Activated CD4-positive, alpha-beta T cell treated with anti-CD3 and anti-CD28 coated beads, Interleukin-2, amount 50 U/mL, for 16 hours (primary cell): ENCODE measurements around the gene NHEJ1.

Source experiments
- DNase-seq: peaks from one replicate; pipeline ENCODE4 v3.0.0-alpha.2; 2020

The NHEJ1 gene

DNA sequence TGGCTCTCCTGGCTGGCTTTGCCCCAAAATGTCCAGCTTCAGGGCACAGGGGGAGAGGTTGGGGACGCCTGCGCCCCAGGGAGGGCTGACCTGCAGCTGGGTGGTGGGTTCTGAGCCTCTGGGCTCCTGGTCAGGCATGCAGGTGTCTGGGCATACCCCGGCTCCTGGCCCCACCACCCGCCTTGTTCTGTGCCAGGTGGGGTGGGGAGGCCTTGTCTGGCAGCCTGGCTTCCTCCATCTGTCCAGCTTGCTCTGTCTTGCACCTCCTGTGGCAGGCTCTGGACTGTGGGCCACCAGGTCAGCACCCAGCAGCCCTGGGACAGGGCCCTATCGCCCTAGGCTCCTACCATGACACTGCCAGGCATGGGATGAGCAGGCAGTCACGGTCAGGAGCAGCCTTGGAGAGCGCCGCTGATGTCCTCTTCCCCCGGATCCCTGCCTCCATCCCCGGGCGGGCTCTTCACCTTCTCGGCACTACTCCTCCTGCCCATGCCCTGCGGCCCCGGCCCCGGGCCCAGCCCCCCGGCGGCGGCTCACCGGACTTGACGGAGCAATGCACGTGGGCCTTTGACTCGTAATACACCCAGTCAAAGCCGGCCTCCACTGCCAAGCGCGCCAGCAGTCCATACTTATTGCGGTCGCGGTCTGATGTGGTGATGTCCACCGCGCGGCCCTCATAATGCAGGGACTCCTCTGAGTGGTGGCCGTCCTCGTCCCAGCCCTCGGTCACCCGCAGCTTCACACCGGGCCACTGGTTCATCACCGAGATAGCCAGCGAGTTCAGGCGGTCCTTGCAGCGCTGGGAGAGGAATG lies 103.5 kb downstream of the NHEJ1 start:
- no peak for DNase-seq

DNA sequence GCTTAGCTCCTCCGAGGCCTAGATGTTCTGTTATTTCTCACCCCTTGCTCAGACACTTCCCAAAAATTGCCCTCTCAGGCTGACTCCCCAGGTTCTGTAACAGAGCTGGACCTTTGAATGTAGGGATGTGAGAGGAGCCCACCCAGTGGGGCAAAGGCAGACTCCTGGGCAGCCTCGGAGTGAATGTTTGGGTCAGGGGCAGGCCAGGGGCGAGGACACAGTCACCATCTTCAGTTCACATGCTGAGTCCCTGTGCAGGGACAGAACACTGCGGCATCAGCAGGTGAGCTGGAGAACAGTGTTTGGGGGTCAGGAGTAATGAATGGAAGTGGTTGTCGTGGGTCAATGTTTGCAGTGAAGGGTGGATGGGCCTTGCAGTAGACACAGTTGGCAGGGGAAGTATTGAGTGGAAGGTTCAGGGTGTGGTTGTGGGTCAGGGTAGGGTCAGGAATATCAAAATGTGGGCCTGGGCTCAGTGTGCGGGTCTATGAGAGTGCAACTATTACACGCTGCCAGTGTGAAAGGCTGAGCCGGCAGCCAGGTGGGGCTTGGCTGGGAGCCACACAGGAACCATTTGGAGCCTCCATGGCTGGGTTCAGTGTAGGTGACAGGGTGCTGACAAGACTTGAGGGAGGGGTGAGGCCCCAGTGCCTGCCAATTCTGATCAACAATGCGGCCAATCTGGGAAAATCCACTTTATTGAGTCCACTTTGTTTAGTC lies 104.3 kb downstream of the NHEJ1 start:
- no peak for DNase-seq

DNA sequence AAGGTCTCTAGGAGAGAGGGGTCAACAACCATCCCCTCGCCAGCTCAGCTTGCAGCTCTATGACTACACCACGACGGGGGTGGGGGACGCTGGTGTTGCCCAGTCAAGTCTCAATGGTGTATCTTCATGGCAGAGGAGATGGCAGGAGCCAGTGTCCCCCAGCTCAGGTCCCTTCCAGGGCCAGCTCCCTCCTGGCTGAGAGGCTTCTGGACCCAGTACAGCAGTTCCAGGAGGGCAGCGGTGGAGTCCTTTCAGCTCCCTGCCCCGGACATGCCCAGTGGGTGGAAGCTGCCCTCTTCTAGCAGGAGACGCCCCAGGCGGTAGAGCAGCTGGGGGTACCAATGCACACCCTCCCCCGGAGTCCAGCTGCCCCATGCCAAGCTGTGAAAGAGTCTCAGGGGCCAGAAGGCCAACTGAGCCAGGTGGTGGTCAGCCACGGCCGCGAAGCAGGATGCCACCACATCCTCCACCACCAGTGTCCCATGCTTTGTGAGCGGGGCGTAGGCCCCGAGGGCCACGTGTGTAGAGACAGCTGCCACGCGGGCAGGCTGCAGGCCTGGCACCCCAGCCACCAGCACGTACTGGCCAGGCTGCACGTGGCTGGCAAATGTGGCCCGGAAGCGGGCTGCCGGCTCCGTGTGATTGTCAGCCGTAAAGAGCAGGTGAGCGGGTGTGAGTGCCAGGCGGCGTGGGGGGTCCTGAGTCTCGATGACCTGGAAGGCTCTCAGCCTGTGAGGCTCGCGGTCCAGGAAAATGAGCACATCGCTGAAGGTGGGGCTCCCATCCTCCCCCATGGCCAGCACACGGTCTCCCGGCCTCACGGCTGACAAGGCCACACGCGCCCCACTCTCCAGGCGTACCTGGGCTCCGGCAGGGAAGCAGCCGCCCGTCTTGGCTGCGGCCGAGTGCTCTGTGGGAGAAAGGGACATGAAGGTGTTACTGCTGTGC lies 105.4 kb downstream of the NHEJ1 start:
- DNase-seq = no peak

DNA sequence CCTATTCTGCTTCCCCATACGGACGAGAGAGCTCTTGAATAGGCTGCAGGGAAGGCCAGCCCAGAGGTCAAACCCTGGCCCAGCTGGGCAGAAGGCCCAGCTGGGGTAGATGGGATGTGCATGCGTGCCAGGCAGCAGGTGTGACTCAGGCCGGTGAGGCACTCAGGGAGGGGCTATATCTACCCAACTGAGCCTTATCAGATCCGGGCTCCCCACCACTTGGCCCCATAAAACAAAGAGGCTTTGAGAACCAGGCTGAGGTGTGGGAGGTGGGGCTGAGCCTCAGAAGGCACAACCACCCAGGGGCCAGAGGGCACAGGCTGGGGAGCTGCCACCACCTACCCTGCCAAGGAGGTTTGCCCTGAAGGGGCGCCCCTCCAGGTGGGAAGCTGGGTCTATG lies 111.3 kb downstream of the NHEJ1 start:
- no peak for DNase-seq

GRCh38 chr2:219045937-219046550 lies 114.6 kb downstream of the NHEJ1 start:
- no peak for DNase-seq

- no peak for DNase-seq
Observed at GRCh38 chr2:219042750-219043149, 117.9 kb downstream of the NHEJ1 start.

GRCh38 chr2:219042157-219042556 lies 118.5 kb downstream of the NHEJ1 start:
- no peak for DNase-seq

GRCh38 chr2:219041252-219041651 lies 119.4 kb downstream of the NHEJ1 start, which contains the start of gene CFAP65:
TSS of gene CFAP65 (minus strand) at chr2:219041516. CDS start at chr2:219039048, 2,468 bp downstream.
- DNase-seq = peak; percentile 27

DNA sequence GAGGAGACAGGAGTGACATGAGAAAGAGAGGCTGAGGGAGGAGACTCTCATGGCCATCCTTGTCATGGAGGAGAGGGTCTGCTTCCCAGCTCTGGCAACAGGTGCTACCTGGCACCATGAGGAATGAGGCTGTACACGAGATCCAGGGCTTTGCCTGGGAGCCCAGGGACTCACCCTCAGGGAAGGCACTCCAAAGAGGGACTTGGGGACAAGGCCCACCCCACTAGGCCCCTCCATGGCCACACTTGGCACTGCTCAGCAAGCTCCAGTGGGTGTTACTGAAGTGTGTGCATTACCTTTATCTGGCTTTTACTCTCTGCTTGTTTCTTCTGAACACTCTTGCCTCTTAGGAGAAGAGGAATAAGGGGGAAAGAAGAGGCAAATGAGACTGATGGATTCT lies 122.0 kb downstream of the NHEJ1 start:
- no peak for DNase-seq

GRCh38 chr2:219037783-219038499 lies 122.7 kb downstream of the NHEJ1 start:
- no peak for DNase-seq

GRCh38 chr2:219035942-219036341 lies 124.7 kb downstream of the NHEJ1 start:
- DNase-seq = no peak

DNA sequence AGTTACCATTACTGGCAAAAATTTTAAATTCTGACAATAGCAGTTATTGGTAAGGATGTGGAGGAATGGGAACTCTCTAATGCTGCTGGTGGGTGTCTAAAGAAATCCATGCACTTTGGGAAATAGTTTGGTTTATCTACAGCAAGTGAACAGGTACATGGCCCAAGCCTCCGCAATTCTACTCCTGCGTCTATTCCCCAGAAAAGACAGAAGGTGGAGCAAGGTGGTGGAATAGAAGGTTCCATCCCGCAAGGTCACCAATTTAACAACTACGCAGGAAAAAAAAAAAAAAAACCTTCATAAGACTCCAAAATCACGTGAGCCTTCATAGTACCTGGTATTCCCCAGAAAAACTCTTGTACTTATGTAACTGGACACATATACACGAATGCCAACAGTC lies 125.8 kb downstream of the NHEJ1 start:
- no peak for DNase-seq

- no peak for DNase-seq
Observed at GRCh38 chr2:219032051-219032745, 128.4 kb downstream of the NHEJ1 start.

DNA sequence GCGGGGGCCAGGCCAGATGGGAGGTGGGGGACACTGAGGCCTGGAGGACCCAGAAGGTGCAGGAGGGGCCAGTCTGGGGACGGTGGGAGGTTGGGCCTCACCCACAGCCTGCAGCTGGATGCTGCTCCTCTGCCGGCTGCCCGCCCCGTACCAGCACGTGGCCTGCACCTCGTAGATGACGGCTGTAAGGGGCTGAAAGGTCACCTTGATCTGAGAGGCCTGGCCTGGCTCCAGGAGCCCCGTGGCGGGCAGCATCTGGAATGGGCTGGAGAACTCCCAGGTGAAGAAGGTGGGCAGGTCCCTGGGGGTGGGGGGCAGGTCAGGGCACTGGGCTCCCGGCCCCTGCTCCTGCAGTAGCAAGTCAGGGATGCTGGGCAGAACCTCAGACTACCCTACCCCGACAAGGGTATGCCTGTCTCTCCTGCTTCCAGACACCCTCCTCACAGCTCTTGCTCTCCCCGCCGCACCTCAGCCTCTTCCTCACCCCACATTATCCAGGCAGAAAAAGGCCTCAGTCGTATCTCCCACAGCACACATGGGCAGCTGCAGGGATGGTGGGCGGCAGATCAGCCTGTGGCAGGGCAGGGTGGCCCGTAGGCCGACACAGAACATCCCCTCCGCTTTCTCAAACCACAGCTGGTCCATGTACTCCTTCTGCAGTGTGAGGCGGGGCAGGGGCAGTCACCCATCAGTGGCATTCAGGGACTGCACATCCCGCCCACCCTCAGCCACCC lies 129.4 kb downstream of the NHEJ1 start:
- no peak for DNase-seq

DNA sequence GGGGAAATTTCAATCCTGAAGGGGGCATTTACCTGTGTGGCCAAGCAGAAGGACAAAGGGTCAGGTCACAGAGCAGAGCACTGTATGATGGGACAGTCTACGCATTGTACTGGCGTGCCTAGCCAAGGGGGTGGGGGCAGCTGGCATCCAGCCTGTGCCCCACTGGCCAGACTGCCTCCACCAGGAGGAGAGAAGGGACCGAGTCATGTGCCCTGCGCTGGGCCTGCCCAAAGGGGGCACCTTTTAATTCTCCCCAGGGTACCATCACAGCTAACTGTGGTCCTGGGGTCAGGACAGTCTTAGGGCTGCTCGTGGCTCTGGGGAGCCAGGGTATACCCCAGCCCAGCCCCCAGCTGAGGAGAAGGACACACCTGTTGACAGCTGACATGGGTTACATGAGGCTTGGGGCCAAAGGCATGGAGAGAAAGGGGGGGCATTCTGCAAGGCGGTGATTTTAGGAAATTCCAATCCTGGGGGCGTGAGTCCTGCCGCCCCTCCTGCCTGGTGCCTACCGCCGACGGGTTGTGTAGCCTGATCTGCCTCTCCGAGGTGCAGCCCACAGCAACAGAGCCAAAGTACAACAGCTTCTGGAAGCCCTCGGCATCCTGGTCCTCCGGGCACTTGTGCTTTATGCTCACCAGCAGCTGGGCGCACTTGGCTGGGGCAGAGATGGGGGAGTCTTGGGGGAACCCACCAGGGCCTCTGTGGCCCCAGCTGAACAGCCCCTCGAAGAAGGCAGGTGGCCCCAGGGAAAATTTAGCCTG lies 130.3 kb downstream of the NHEJ1 start:
- DNase-seq = no peak

GRCh38 chr2:219029829-219030165 lies 130.8 kb downstream of the NHEJ1 start:
- DNase-seq = peak; percentile 74

DNA sequence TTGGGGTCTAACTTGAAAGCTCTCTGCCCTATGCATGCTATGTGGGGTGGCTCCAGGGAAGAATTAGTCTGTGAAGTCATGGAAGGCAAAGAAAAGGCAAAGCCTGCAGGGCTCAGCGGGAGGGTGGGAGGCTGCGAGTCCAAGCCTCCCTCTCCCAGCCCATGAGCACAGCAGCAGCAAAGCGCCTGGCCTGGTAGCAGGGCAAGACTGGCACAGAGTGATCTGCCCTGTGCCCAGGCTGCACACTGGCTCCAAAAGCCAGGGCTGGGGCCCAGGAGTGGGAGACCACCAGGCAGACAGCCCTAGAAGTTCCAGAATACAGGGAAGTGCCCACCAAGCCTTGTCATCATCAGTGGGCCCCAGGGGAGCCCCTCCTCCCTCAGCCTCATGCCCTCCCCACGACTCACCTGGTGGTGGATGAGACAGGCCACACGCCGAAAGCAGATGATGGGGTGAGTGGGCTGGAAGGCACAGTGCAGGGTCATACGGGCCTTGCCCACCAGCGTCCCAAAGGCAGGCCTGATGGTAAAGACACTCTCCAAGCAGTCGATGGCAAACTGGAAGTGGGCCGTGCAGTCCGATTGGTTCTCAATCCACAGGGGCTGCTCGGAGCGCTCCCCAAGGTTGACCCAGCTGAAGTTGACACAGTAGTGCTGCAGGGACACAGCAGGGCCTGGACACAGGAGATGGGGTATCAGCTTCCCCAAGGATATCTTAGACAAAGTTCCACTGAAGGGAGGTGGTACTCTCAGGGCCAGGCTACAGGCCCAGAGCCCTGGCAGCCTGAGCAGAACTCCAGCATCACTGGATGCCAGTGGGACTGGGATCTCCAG lies 131.4 kb downstream of the NHEJ1 start:
- no peak for DNase-seq

- no peak for DNase-seq
Observed at GRCh38 chr2:219028141-219028540, 132.5 kb downstream of the NHEJ1 start.

- DNase-seq = no peak
Observed at GRCh38 chr2:219027511-219028055, 133.0 kb downstream of the NHEJ1 start.
